Adrenal gland (tissue), 12 donors: ENCODE measurements around the gene MAGEA8. TPM values are rescaled to one million over a fixed set of nuclear protein-coding genes. Genes with fewer than 3 reads are reported as not detected.

Experiments used
- DNase-seq, 7 donors: peaks; one replicate each; pipeline ENCODE4 v3.0.0-alpha.2; 2019 to 2020
- H3K27ac ChIP-seq, 5 donors: fragments of 200-600 bp; sonication (generic) in 4 of 5; 1 replicate in 3 of 5; 2 replicates in 2 of 5; pipeline versions ENCODE4 v1.5.1 to v1.8.0; 2016 to 2020; ENCODE audit warnings: mild to moderate bottlenecking in 1 of 5
- H3K27me3 ChIP-seq: fragments of 200-600 bp; 2 replicates; pipeline ENCODE4 v1.8.0; 2021
- H3K36me3 ChIP-seq, 2 donors: fragments of 200-600 bp; replicated peaks in 1 of 2; 1 replicate in 1 of 2; 2 replicates in 1 of 2; pipeline versions ENCODE4 v1.5.1 to v1.8.0; 2018 to 2022
- H3K4me1 ChIP-seq, 2 donors: fragments of 200-600 bp; replicated peaks in 1 of 2; 1 replicate in 1 of 2; 2 replicates in 1 of 2; pipeline versions ENCODE4 v1.5.1 to v1.8.0; 2018 to 2021
- H3K4me3 ChIP-seq, 4 donors: fragments of 200-600 bp; sonication (generic) in 3 of 4; one replicate each; pipeline ENCODE4 v1.5.1; 2016 to 2018
- H3K9me3 ChIP-seq, 3 donors: fragments of 200-600 bp; sonication (generic) in 1 of 3; replicated peaks in 1 of 3; 1 replicate in 2 of 3; 2 replicates in 1 of 3; pipeline versions ENCODE4 v1.5.1 to v1.8.0; 2016 to 2021
- CTCF ChIP-seq, 6 experiments: fragments of 450-650 bp in 4 of 6; fragments of 200-600 bp in 2 of 6; sonication (generic) in 1 of 6; IDR thresholded peaks; 1 replicate in 5 of 6; 2 replicates in 1 of 6; pipeline versions ENCODE4 v1.5.1 to v1.8.0; 2016 to 2021; ENCODE audit warnings: antibody characterized with exemption in 6 of 6, mild to moderate bottlenecking in 2 of 6, moderate library complexity in 1 of 6
- POLR2A ChIP-seq, 2 donors: fragments of 450-650 bp; IDR thresholded peaks; one replicate each; pipeline ENCODE4 v1.6.1; 2017; ENCODE audit warnings: antibody characterized with exemption in 2 of 2, mild to moderate bottlenecking in 2 of 2, moderate library complexity in 1 of 2
- WGBS, 4 donors: extraction: QIAGEN DNeasy Blood & Tissue Kit in 2 of 4; methylation state at CpG; one replicate each; pipeline versions ENCODE4 v1.1.5 to v1.1.7; 2013 to 2017; 5-methylcytosine and 5-hydroxymethylcytosine counted together
- intact Hi-C, 2 donors: fragments of 100-400 bp; cut with DNase I; formaldehyde crosslinking; loops; one replicate each; pipeline versions ENCODE4 v1.14.1 to v1.15.0; 2022 to 2023
- polyA plus RNA-seq, 3 donors: library from polyadenylated mRNA; stranded (reverse); fragments of 200-250 nt in 2 of 3; fragments of 350-450 nt in 1 of 3; fragmentation: Illumina TruSeq in 1 of 3; extraction: RNeasy Lipid Tissue Mini Kit (QIAGEN cat#74804) in 1 of 3; gene quantifications; one replicate each; pipeline ENCODE4 v1.2.3, GENCODE V29; 2013 to 2014
- total RNA-seq, 9 donors: library from RNA; depleted of rRNA in 4 of 9; stranded (reverse); fragments of >200 nt in 4 of 9; fragments of 120-200 nt in 1 of 9; fragmentation: NEBNext Ultra II Directional in 1 of 9; extraction: Animal tissue kit (Norgen Biotek cat#: 25700) in 1 of 9; gene quantifications; one replicate each; pipeline versions ENCODE4 v1.1.0 to v1.2.4, GENCODE V29; 2013 to 2023
- donor health status: healthy with polysubstance abuse.
- donor health status: Bipolar disorder and iron deficiency.
- donor health status: DM: yes; HTN: yes; CAD: no.
- donor health status: DM: no; HTN: no; CAD: no.
- donor health status: DM: no; HTN: no; CAD: no.
- donor health status: DM: yes; HTN: yes; CAD: no.

The MAGEA8 gene
- total and polyA plus RNA-seq, 12 donors: not detected

DNA sequence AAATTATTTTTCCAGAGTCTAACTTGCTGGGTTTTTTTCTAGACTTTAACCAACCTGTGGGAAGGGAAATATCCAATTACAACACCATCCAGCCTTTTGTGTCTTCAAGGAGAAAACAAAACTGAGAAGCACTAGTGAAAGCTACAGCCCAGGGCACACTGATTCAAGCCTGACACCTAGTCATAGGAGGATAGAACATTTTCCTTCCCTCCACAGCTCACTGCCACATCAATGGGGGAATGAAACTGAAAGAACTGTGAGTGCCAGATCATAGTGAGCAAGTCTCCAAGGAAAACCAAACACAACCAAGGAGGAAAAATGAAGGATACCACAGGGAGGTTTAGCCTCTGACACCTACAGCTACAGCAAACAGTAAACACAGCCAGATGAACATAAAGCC is 43.3 kb upstream of the MAGEA8 start:
- Histone ChIP-seq H3K36me3 (no peaks in the 10 kb centered on the region), H3K27ac (no peak overlapping the region), H3K9me3 (no peaks in the 10 kb centered on the region), H3K27me3 (peaks cover 2% of the 10 kb centered on the region), H3K4me1 (no peaks in the 10 kb centered on the region), H3K4me3 (no peak overlapping the region)
- intact Hi-C loops: no loop called here
- no peak for DNase-seq
- no peak for TF ChIP-seq CTCF (IDR thresholded peaks at IDR 0.05)

- intact Hi-C loops: no loop called here
- H3K27me3 ChIP-seq: peaks cover 7% of the 10 kb centered on the region
- WGBS, 4 donors: 82 to 94% (median 92%) methylated on average over 1 to 2 of the region's 2 CpGs
- H3K27ac ChIP-seq: no peak overlapping the region
- no peak overlapping the region for H3K4me3 ChIP-seq
- TF ChIP-seq CTCF (IDR thresholded peaks at IDR 0.05): no peak
- TF ChIP-seq POLR2A (IDR thresholded peaks at IDR 0.05): no peak
- DNase-seq: no peak
- no peaks in the 10 kb centered on the region for H3K36me3 ChIP-seq
- H3K4me1 ChIP-seq: no peaks in the 10 kb centered on the region
- H3K9me3 ChIP-seq: no peaks in the 10 kb centered on the region
These were observed 39.1 kb upstream of the MAGEA8 start for GRCh38 chrX:149841929-149842328.

GRCh38 chrX:149845385-149845784 is 35.6 kb upstream of the MAGEA8 start:
- no peak overlapping the region for H3K4me3 ChIP-seq
- no peak overlapping the region for H3K27ac ChIP-seq
- intact Hi-C loops: no loop called here
- no peaks in the 10 kb centered on the region for H3K4me1 ChIP-seq
- peaks cover 12% of the 10 kb centered on the region for H3K27me3 ChIP-seq
- TF ChIP-seq POLR2A (IDR thresholded peaks at IDR 0.05) (no peak), CTCF (IDR thresholded peaks at IDR 0.05) (no peak)
- no peaks in the 10 kb centered on the region for H3K9me3 ChIP-seq
- H3K36me3 ChIP-seq: no peaks in the 10 kb centered on the region
- 74 to 100% (median 83%) methylated on average over 1 of the region's 1 CpG for WGBS, 4 donors
- no peak for DNase-seq

DNA sequence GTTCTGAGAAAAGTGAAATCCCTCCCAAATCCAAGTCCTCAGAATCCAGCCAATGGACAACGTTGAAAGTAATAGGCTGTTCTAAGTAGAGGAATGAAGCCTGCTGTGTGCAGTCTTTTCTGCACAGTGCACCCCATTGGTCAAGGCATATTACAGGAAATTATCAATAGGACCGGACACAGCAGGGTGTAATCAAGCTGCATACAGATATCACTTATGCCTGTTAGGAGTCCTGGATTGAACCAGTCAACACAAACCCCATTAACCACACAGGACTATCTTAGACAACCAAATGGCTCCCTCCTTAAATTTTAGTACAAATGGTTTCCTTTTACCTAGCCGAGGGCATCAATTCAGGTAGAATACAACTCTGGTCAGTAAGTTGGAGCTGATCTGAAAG is 34.2 kb upstream of the MAGEA8 start:
- Histone ChIP-seq H3K9me3 (no peaks in the 10 kb centered on the region), H3K27ac (no peak overlapping the region), H3K4me3 (no peak overlapping the region), H3K36me3 (no peaks in the 10 kb centered on the region), H3K27me3 (peaks cover 12% of the 10 kb centered on the region), H3K4me1 (no peaks in the 10 kb centered on the region)
- TF ChIP-seq CTCF (IDR thresholded peaks at IDR 0.05) (no peak), POLR2A (IDR thresholded peaks at IDR 0.05) (no peak)
- intact Hi-C loops: no loop called here
- DNase-seq: no peak
- WGBS, 4 donors: 67 to 76% (median 70%) methylated on average over 1 to 3 of the region's 3 CpGs
